ENCODE data around the gene DAPK2.

- TF ChIP-seq CTCF (IDR thresholded peaks at IDR 0.05) (no peak), POLR2AphosphoS5 (IDR thresholded peaks at IDR 0.05) (no peak)
Measured at GRCh38 chr15:63982381-63982854, 63.9 kb downstream of the DAPK2 start.
